Chondrocyte (in vitro differentiated cells): Measurements from ENCODE around the gene RSF1. TPM values are rescaled to one million over a fixed set of nuclear protein-coding genes. Genes with fewer than 3 reads are reported as not detected.
A peak's percentile ranks its signal among the peaks of the same experiment; 100 is the strongest.

ENCODE experiments used
- DNase-seq: peaks from one replicate; pipeline ENCODE4 v3.0.0; 2021; ENCODE audit warnings: mixed read lengths, low spot score
- H3K27ac Mint-ChIP-seq: one replicate; pipeline ENCODE4 v1.8.0; 2021; ENCODE audit warnings: mild to moderate bottlenecking, moderate library complexity, mixed read lengths; ENCODE audit not compliant: unreplicated experiment
- H3K27me3 Mint-ChIP-seq: 2 replicates; pipeline ENCODE4 v1.8.0; 2021; ENCODE audit warnings: low read depth, mixed read lengths
- H3K36me3 Mint-ChIP-seq: 2 replicates; pipeline ENCODE4 v1.8.0; 2021; ENCODE audit warnings: low read depth, mixed read lengths
- H3K4me1 Mint-ChIP-seq: 2 replicates; pipeline ENCODE4 v1.8.0; 2021; ENCODE audit warnings: low read depth, mild to moderate bottlenecking, mixed read lengths
- H3K4me3 Mint-ChIP-seq: one replicate; pipeline ENCODE4 v1.8.0; 2021; ENCODE audit warnings: mild to moderate bottlenecking, moderate library complexity, mixed read lengths; ENCODE audit not compliant: unreplicated experiment
- H3K9me3 Mint-ChIP-seq: 2 replicates; pipeline ENCODE4 v1.8.0; 2021; ENCODE audit warnings: low read depth, mixed read lengths
- CTCF ChIP-seq: fragments of 200-600 bp; sonication (generic); IDR thresholded peaks from 2 replicates; pipeline ENCODE4 v1.5.0; 2021; ENCODE audit warnings: antibody characterized with exemption, mild to moderate bottlenecking, moderate library complexity
- total RNA-seq: library from RNA; stranded (reverse); gene quantifications from 3 replicates; pipeline ENCODE4 v1.2.1, GENCODE V29; 2021

The RSF1 gene
- total RNA-seq, 1 donor from 2014 or later = 64.2 TPM

GRCh38 chr11:77789731-77790476 lies 30.6 kb downstream of the RSF1 start:
- Mint-ChIP-seq H3K27ac (no peak overlapping the region), H3K4me3 (no peak overlapping the region), H3K4me1 (peaks cover 29% of the 10 kb centered on the region), H3K9me3 (peaks cover 10% of the 10 kb centered on the region), H3K36me3 (no peaks in the 10 kb centered on the region), H3K27me3 (no peaks in the 10 kb centered on the region)
- TF ChIP-seq CTCF = no peak
- DNase-seq = no peak

DNA sequence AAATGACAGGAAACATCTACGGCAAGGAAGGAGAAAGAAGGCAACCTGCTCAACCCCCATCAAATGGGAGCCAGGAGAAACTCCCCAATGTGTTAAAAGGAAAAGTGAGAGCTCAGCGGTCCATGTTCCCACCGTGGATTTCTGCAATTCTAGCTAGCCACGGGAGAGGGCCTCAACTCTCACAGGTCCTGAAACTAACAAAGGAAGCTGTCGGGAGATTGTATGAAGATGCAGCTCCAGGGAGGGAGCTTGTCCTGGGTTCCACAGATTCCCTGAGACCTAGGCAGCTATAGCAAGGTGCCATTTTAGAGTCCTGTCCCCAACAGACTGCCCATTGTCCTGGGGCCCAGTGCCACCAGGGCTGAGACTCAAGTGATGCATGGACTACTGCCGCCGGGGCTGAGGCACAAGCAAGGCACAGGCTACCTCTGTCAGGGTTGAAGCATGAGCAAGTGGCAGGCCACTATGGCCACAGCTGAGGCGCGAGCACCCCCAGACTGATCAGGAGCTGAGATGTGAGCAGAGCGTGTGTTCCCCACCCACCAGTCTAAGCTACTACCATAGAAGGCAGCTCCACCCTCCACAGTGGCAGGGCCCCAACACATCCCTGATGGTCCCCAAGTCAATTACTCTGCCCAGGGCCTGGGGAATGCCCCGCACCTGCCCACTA lies 31.3 kb downstream of the RSF1 start:
- no peak for DNase-seq
- Mint-ChIP-seq H3K4me1 (peaks cover 24% of the 10 kb centered on the region), H3K27me3 (no peaks in the 10 kb centered on the region), H3K27ac (peak overlapping the region; percentile 17), H3K36me3 (no peaks in the 10 kb centered on the region), H3K9me3 (peaks cover 10% of the 10 kb centered on the region), H3K4me3 (no peak overlapping the region)
- no peak for TF ChIP-seq CTCF

- TF ChIP-seq CTCF = no peak
Measured at GRCh38 chr11:77784572-77784971, 36.0 kb downstream of the RSF1 start.

GRCh38 chr11:77783025-77783424 lies 37.5 kb downstream of the RSF1 start:
- Mint-ChIP-seq H3K4me3 (no peak overlapping the region), H3K27ac (no peak overlapping the region), H3K4me1 (peaks cover 12% of the 10 kb centered on the region), H3K36me3 (no peaks in the 10 kb centered on the region), H3K9me3 (no peaks in the 10 kb centered on the region), H3K27me3 (no peaks in the 10 kb centered on the region)
- no peak for DNase-seq
- TF ChIP-seq CTCF = no peak

More at GRCh38 chr11:77784572-77784971, 36.0 kb downstream of the RSF1 start:
- Mint-ChIP-seq H3K4me3 (no peak overlapping the region), H3K27ac (no peak overlapping the region), H3K9me3 (no peaks in the 10 kb centered on the region), H3K27me3 (no peaks in the 10 kb centered on the region), H3K36me3 (no peaks in the 10 kb centered on the region), H3K4me1 (peaks cover 21% of the 10 kb centered on the region)
- no peak for DNase-seq

- no peak for TF ChIP-seq CTCF
- no peak overlapping the region for H3K4me3 Mint-ChIP-seq
- no peak overlapping the region for H3K27ac Mint-ChIP-seq
- peaks cover 12% of the 10 kb centered on the region for H3K4me1 Mint-ChIP-seq
- H3K9me3 Mint-ChIP-seq = no peaks in the 10 kb centered on the region
- no peak for DNase-seq
- H3K27me3 Mint-ChIP-seq = no peaks in the 10 kb centered on the region
- H3K36me3 Mint-ChIP-seq = no peaks in the 10 kb centered on the region
Measured at GRCh38 chr11:77779935-77780334, 40.6 kb downstream of the RSF1 start.
